Stimulated activated CD4-positive, alpha-beta T cell treated with anti-CD3 and anti-CD28 coated beads, Interleukin-15, amount 100 ng/mL, for 1 hour (primary cell): Measurements from ENCODE around the gene RASSF7.

Source experiments
- DNase-seq, 2 donors: peaks; one replicate each; pipeline ENCODE4 v3.0.0-alpha.2; 2020; ENCODE audit warnings: low read depth in 1 of 2, low spot score in 1 of 2

The RASSF7 gene

GRCh38 chr11:551131-551530 is 9.6 kb upstream of the RASSF7 start:
- DNase-seq, result no peak

DNA sequence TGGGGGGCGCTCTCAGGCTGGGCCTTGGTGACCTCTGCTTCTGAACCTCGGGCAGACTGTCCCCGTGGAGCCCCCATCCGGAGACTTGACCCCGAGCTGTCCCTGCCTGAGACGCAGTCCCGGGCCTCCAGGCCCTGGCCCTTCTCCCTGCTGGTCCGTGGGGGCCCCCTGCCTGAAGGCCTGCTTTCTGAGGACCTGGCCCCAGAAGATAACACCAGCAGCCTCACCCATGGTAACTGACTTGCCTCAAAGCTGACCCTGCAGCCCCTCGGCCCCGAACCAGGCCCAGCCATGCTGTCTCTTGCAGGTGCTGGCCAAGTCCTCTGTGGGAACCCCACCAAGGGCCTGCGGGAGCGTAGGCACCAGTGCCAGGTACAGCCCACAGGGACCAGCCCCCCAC is 9.2 kb upstream of the RASSF7 start:
- no peak for DNase-seq

DNA sequence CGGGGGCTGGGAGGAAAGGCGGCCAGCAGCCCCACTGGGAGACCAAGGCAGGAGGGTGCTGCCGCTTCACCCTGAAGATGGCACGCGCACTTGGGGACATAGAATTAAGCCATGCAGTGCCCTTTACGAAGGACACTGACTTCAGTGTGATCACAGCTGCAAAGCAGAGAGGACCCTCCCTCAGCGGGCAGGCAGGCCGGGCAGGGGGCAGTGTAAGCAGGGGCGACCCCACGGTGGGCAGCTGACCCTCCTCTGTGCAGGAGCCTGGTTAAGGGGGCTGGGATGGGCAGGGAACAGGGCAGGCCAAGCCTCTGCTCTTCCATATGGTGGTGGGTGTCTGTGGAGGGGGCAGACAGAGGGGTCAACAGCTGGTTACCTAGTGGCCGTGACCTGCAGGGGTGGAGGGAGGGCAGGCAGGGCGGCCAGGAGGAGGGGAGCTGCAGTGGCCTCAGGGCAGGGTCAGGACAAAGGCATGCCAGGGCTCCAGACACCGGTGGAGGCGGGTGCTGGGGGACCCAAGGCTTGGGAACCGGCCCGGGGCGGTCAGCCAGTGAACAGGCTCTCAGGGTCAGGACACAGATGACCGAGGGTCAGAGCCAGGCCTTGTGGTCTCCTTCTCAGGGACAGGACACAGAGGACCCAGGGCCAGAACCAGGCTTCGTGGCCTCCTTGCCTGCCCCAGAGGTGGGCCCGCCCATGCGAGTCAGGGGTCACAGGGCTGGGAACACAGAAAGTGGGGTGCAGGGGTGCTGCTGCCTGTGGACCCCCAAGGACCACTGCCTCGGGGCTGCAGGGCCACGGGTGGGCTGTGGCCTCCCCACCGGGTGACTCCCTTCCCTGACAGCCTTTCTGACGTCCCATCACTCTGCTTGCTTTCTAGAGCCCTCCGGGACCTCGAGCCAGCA is 7.4 kb upstream of the RASSF7 start:
- no peak for DNase-seq

DNA sequence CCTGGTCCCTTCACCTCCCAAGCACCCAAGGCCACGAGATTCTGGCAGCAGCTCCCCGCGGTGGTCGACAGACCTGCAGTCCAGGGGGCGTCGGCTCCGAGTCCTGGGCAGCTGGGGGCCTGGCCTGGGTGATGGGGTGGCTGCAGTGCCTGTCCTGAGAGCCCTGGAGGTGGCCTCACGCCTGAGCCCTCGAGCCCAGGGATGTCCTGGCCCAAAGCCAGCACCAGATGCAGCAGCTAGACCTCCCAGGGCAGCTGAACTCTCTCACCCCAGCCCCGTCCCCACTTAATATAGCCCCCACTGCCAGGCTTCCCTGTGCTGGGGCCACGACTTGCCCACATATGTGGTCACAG is 6.8 kb upstream of the RASSF7 start:
- DNase-seq, result no peak

- peak; percentile 53 to 66 for DNase-seq
Measured at GRCh38 chr11:554428-555226, 6.1 kb upstream of the RASSF7 start.

DNA sequence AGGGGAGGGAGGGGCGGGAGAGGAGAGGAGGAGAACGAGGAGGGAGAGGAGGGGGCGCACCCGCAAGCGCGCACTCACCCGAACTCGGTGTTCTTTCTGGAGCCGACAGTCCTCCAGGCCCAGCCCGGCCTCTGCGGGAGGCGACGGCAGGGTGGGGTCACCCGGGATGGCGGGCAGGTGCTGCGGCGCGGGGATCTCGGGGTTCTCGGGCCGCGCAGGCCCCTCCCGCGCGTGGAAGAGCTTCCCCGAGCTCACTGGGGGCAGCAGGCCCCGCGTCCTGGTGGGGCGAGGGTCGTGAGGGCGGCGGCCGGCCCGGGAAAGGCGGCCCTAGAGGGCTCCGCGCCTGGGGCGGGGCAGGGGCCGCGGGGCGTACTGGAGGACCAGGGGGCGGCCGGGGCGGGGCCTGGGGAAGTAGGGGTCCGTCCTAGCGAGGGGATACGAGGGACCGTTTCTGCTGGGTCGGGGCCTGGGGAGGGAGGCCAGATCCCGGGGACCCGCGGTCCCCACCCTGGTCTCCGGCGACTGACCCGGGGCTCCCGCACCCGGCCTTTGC is 5.5 kb upstream of the RASSF7 start:
- no peak for DNase-seq

GRCh38 chr11:555780-556661 is 4.7 kb upstream of the RASSF7 start:
- no peak for DNase-seq

DNA sequence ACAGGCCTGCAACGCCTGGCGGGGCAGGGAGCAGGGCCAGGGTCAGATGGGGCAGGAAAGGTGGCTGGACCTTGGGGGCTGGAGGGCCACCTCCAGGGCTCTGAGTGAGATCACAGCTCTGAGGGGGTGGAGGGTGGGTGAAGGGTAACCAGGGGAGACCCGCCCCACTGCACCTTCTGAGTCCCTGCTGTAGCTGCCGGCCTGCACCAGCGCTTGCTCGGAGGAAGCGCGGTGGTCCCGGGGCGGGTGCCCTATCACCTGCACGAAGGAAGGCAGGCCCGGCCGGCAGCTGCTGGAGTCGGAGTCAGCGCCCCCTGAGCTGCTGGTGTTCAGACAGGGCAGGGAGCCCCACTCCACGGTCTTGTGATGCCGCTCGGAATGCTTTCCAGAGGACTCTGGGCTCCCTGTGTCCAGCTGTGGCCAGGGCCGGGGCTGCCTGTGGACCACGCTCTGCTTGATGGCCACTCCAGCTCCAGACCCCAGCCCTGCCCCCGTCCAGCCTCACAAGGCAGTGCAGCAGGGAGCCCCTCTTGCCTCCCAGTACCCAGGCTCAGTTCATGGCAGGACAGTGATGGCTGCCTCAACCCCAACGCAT is 4.0 kb upstream of the RASSF7 start:
- no peak for DNase-seq

DNA sequence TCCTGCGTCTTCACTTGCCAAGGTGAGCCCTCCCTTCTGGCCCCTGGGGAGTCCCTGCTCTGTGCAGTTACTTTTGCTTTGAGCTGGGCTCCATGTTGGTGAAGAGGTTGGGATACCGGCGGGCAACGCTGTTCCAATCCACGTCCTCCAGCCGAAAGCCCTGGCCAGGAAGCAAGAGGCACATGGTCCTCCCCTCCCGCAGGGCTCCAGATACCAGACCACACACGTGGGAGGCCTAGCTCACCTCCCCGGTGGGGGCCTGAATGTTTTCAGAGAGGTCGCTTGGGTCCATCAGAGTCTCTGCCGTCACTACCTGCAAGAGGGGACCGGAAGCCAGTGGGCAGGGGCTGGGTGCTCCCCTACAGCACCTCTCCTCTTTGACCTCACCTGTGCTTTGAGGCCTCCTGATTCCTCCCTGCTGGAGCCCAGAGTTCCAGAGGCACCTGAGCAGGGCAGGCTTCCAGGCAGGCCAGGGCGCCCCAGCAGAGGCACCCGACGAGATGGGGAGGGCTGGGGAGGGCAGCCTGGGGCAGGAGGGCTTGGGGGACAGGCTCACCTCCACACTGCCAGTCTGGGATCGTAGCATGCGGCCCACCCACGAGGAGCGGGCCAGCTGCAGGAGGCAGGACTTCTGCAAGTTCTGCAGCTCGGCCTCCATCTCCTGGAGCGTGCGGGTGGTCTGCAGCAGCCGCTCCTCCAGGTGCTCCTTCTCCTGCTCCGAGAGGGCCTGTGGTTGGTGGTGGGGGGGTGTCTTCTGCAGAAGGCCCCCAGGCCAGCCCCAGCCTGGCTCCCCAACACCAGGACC is 3.2 kb upstream of the RASSF7 start:
- DNase-seq, result no peak

DNA sequence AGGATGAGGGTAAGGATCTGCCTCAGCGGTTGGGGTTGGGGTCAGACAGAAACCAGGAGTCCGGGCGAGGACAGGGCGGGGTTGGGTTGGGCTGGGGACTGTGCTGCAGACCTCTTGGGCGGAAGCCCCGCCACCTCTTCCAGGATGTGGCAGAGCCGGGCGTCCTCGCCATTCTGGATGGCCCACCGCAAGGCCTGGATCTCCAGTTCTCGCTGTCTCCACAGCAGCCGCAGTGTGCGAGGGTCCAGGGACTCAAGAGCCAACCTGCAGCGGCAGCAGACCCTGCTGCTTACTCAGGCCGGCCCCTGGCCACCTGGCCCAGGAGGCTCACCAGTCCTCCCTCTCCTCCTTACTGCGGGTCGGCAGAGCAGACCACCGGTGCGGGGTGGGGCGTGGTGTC is 2.3 kb upstream of the RASSF7 start:
- DNase-seq, result no peak

GRCh38 chr11:559020-559620 is 1.6 kb upstream of the RASSF7 start:
- no peak for DNase-seq

GRCh38 chr11:559712-560304 is 962 bp upstream of the RASSF7 start:
- no peak for DNase-seq

GRCh38 chr11:561148-562003 is 606 bp downstream of the RASSF7 start:
- DNase-seq, result no peak

GRCh38 chr11:562046-562645 is 1.4 kb downstream of the RASSF7 start:
- DNase-seq, result no peak

DNA sequence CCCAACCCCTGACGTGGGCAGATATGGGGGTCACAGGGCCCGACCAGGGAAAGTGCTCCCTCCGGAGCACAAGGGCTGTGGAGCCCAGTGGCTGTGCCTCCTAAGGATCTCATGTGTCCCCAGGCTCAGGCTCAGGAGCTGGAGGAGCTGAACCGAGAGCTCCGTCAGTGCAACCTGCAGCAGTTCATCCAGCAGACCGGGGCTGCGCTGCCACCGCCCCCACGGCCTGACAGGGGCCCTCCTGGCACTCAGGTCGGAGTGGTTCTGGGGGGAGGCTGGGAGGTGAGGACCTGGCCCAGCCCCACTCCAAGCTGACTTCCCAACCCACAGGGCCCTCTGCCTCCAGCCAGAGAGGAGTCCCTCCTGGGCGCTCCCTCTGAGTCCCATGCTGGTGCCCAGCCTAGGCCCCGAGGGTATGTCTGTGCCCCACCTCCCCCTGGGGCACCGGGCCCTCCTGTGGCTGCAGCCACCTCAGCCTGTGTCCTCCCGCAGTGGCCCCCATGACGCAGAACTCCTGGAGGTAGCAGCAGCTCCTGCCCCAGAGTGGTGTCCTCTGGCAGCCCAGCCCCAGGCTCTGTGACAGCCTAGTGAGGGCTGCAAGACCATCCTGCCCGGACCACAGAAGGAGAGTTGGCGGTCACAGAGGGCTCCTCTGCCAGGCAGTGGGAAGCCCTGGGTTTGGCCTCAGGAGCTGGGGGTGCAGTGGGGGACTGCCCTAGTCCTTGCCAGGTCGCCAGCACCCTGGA is 2.5 kb downstream of the RASSF7 start:
- no peak for DNase-seq

DNA sequence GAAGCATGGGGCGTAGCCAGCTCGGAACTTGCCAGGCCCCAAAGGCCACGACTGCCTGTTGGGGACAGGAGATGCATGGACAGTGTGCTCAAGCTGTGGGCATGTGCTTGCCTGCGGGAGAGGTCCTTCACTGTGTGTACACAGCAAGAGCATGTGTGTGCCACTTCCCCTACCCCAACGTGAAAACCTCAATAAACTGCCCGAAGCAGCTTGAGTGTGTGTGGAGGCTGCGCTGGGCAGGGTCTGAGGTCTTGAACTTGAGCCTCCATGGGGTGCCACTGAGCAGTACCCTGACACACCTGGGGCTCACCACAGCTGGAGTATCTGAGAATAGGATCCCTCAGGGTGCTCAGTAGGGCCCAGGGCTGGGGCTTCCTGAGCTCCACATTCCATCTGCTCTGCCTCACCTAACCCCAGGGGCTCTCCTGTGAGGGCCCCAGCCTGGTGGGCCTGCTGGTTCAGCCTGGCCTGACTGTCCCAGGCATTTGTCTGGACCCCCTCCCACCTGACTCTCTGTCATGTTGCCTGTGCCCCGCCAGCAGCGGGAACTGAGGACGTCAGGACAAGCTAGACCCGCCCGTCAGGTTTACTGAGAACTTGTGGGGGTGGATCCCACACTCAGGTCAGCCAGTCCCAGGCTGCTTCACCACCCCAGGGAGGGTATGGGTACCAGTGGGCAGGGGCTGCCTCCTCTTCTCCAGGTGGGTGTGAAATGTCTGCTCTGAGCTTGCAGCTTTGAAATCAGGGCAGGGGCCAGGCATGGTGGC is 3.2 kb downstream of the RASSF7 start:
- no peak for DNase-seq
